Fibroblast of villous mesenchyme (primary cell): ENCODE measurements around the gene RREB1. TPM values are rescaled to one million over a fixed set of nuclear protein-coding genes. Genes with fewer than 3 reads are reported as not detected.

Experiments used
- DNase-seq: peaks from one replicate; pipeline ENCODE4 v3.0.0-alpha.2; 2010; ENCODE audit warnings: low read depth
- H3K4me3 ChIP-seq: 2 replicates; pipeline ENCODE4 v1.5.1; 2011; ENCODE audit warnings: low read depth, mild to moderate bottlenecking, low read length
- total RNA-seq: library from RNA; depleted of rRNA; stranded (reverse); fragments of >200 nt; gene quantifications from 2 replicates; pipeline ENCODE4 v1.2.3, GENCODE V29; 2012
- TF ChIP-seq, protein P1 (sequence below): IDR thresholded peaks from 2 replicates; pipeline ENCODE4 v1.5.1; 2012; ENCODE audit warnings: low read depth, mild to moderate bottlenecking, low read length; ENCODE audit not compliant: insufficient read depth

Gene RREB1
- total RNA-seq, 1 donor, result 26.3 TPM

DNA sequence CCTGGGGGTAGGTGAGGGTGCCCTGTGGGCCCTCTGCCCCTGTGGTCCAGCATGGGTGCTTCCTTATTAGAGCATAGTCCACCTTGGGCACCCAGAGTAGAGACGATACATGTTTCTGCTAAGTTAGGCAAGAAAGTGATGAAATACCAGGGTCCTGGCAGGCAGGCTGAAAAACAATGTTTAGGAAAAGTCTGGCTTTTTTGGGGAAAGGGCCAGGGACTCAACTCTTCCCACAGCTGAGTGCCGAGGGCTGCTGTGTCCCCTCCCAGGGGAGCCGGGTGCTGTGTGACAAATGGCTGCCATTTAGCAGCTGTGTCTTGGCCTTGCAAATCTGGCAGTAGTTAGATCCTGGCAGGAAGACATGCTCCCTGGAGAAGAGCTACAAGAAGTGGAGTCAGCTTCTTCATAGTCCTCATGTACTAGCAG lies 61.5 kb downstream of the RREB1 start:
- TF ChIP-seq, protein P1, sequence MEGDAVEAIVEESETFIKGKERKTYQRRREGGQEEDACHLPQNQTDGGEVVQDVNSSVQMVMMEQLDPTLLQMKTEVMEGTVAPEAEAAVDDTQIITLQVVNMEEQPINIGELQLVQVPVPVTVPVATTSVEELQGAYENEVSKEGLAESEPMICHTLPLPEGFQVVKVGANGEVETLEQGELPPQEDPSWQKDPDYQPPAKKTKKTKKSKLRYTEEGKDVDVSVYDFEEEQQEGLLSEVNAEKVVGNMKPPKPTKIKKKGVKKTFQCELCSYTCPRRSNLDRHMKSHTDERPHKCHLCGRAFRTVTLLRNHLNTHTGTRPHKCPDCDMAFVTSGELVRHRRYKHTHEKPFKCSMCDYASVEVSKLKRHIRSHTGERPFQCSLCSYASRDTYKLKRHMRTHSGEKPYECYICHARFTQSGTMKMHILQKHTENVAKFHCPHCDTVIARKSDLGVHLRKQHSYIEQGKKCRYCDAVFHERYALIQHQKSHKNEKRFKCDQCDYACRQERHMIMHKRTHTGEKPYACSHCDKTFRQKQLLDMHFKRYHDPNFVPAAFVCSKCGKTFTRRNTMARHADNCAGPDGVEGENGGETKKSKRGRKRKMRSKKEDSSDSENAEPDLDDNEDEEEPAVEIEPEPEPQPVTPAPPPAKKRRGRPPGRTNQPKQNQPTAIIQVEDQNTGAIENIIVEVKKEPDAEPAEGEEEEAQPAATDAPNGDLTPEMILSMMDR, result no peak
- no peak overlapping the region for H3K4me3 ChIP-seq
- peak; percentile 55 for DNase-seq

DNA sequence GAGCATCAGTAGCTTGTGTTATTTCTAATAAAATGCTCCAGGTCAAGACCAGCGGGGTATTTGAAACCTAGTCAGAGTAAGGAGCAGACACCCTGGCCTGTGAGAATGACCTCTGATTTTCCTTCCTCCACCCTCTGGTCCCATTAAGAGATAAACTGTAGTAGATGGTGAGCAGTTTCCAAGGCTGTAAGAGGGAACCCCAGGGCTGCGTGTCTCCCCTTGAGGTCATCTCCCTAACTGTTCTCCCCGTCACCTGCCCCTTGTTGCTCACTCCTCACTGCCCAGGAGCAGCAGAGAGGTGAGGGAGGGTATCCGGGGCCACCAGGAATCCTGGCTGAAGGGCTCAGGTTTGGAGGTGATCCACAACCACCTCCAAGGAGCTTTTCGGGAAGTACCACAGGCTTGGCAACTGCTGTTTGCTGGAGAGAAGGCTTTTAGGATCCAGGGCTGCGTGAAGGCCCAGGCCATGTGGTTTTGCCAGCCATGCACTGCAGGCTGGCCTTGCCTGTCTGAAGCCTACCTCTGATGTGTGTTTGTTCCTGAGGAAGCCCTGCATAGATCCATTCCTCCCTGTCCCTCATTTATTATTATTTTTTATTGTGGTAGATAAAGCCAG lies 62.5 kb downstream of the RREB1 start:
- TF ChIP-seq, protein P1, result no peak
- no peak overlapping the region for H3K4me3 ChIP-seq
- DNase-seq, result no peak

DNA sequence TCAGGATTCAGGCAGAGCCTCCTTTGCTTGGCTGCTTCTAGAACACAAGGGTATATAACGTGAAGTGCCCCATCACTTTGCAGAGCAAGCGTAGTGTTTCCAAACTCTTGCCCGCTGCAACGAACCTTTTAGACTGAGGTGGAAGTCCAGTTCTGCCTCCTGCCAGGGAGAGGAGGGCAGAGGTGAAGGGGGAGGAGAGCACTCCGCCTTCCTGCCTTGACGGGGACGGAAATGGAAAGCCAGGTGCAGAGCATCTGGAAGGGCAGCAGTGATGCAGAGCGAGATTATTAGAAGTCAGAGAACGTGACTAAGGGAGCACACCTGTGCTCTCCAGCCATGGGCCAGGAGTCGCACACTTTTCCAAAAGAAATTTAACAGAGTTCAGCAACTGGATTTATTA lies 63.4 kb downstream of the RREB1 start:
- no peak for DNase-seq
- H3K4me3 ChIP-seq, result no peak overlapping the region
- TF ChIP-seq, protein P1, result no peak

DNA sequence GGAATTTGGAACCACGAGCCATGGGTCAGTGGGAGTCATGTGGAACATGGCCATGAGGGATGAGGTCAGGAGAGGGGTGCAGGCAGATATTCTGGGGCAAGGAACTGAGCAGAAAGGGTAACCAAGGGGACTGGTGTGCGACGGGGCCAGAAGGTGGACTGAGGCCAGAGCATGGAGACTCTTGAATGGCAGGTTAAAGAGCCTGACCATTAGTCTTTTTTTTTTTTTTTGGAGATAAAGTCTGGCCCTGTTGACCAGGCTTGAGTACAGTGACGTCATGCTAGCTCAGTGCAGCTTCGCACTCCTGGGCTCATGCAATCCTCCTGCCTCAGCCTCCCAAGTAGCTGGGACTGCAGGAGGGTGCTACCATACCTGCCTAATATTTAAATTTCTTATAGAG lies 64.0 kb downstream of the RREB1 start:
- TF ChIP-seq, protein P1, result no peak
- no peak overlapping the region for H3K4me3 ChIP-seq
- DNase-seq, result no peak

DNA sequence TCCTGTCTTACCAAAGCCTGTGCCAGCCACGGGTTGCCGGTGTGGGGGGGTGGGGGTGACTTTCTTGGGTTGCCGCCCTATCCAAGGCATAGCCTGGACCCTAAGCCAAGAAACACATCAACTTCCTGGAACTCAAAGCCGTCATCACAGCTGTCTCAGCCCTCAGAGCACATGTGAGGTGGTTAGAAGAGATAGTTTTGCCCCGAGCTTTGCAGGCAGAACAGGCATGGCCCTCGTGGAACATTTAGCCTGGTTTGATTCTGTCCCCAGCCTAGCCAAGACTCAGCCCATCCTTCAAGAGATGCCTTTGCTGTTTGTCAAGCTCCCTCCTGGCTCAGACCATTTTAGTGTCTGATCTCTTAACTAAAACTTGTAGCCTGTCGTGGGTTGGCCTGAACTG lies 64.9 kb downstream of the RREB1 start:
- no peak overlapping the region for H3K4me3 ChIP-seq
- TF ChIP-seq, protein P1, result no peak
- no peak for DNase-seq

DNA sequence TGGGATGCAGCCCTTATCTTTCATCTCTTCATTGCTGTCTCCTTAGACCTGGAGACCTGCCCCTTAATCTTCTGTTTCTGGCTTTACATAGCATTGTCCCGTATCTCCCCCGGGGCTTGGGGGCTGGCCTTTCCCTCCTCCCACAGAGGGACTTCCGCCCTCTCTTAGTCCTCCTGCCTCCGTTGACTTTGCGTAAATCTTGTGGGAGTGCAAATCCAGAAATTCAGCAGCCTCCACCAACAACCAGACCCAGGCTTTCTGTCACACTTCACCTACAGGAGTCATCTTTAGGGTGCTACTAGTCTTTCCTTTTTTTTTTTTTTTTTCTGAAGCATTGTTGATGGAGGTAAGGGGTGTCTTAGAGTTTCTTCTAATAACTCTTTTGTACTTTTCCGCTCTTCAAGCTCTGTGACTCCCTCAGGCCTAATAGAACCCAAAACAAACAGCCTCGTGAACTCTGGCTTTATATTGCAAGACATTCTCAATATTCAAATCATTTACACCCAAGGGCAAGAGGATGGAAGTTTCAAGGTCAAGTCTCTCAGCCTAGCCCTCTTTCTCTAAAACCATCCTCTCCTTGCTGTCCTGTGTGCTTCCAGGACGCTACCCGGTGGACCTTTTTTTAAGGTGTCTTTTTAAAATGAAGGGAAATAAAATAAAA lies 66.2 kb downstream of the RREB1 start:
- TF ChIP-seq, protein P1, result no peak
- DNase-seq, result peak; percentile 31
- no peak overlapping the region for H3K4me3 ChIP-seq
